ENCODE data around the gene CDKN2D. TPM values are rescaled to one million over a fixed set of nuclear protein-coding genes. Genes with fewer than 3 reads are reported as not detected.

The CDKN2D gene
- total and polyA plus RNA-seq, 2 of the 13 experiments (the other 11 are each of a cell fraction or from before 2014, with no cell fraction given): 5.4 to 8.6 TPM

DNA sequence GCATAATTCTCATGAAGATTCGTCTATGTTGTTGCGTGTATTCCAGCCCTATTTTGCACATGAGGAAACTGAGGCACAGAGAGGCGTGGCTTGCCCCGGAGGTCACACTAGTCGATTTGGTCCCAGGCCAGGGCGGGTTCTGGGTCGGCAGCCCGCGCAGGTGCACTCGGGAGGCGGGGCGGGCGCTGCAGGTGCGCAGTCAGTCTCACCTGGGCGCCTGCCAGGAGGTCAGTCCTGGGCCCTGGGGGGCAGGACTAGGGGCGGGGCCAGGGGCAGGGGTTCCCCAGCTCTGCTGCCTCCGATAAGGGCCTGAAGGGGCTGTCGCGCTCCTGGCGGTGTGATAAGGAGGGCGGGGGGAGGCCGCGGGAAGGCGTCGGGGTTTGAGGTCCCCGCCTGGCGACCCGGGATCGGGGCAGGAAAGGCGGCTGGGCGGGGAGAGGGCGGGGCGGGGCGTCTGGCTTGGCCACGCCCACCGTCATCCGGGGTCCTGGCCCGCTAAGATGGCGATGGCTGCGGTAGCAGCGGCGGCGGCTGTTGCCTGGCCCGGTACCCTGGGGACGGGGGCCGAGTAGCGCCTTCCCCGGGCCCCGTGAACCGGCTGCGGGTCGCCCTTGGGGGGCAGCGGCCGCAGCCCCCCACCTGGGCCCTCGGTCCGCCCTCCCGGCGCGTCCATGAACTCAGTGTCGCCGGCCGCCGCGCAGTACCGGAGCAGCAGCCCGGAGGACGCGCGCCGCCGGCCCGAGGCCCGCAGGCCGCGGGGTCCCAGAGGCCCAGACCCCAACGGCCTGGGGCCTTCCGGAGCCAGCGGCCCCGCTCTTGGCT lies 25.1 kb downstream of the CDKN2D start, which contains the start of gene ATG4D (continued):
- TF ChIP-seq, protein P1, sequence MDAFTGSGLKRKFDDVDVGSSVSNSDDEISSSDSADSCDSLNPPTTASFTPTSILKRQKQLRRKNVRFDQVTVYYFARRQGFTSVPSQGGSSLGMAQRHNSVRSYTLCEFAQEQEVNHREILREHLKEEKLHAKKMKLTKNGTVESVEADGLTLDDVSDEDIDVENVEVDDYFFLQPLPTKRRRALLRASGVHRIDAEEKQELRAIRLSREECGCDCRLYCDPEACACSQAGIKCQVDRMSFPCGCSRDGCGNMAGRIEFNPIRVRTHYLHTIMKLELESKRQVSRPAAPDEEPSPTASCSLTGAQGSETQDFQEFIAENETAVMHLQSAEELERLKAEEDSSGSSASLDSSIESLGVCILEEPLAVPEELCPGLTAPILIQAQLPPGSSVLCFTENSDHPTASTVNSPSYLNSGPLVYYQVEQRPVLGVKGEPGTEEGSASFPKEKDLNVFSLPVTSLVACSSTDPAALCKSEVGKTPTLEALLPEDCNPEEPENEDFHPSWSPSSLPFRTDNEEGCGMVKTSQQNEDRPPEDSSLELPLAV (CRISPR knock-in tag; conservative IDR thresholded peaks at IDR 0.05; ENCODE audit: low read depth): no peak
- TF ChIP-seq, protein P2, sequence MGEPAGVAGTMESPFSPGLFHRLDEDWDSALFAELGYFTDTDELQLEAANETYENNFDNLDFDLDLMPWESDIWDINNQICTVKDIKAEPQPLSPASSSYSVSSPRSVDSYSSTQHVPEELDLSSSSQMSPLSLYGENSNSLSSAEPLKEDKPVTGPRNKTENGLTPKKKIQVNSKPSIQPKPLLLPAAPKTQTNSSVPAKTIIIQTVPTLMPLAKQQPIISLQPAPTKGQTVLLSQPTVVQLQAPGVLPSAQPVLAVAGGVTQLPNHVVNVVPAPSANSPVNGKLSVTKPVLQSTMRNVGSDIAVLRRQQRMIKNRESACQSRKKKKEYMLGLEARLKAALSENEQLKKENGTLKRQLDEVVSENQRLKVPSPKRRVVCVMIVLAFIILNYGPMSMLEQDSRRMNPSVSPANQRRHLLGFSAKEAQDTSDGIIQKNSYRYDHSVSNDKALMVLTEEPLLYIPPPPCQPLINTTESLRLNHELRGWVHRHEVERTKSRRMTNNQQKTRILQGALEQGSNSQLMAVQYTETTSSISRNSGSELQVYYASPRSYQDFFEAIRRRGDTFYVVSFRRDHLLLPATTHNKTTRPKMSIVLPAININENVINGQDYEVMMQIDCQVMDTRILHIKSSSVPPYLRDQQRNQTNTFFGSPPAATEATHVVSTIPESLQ (CRISPR knock-in tag; conservative IDR thresholded peaks at IDR 0.05): no peak
- no peak for TF ChIP-seq ZNF549 (CRISPR knock-in tag; IDR thresholded peaks at IDR 0.05)
- TF ChIP-seq ARHGAP35 (CRISPR knock-in tag; IDR thresholded peaks at IDR 0.05; ENCODE audit: borderline replicate concordance): no peak
- no peak for TF ChIP-seq CENPX (CRISPR knock-in tag; IDR thresholded peaks at IDR 0.05)
- no peak for TF ChIP-seq ZNF879 (CRISPR knock-in tag; IDR thresholded peaks at IDR 0.05)
- TF ChIP-seq DNMT3B (CRISPR knock-in tag; conservative IDR thresholded peaks at IDR 0.05): no peak
- no peak for TF ChIP-seq ZNF160 (CRISPR knock-in tag; IDR thresholded peaks at IDR 0.05)
- TF ChIP-seq ELF4 (CRISPR knock-in tag; IDR thresholded peaks at IDR 0.05; ENCODE audit: borderline replicate concordance): no peak
- TF ChIP-seq SP1 (IDR thresholded peaks at IDR 0.05): no peak
- peak; percentile 65; the same call in 1 of the 2 replicates for TF ChIP-seq SP1 (CRISPR knock-in tag; IDR thresholded peaks at IDR 0.05)
- TF ChIP-seq BHLHE40 (IDR thresholded peaks at IDR 0.05; ENCODE audit: low read length): no peak
- peak; percentile 34; the same call in 1 of the 2 replicates for TF ChIP-seq SIN3A (IDR thresholded peaks at IDR 0.05; ENCODE audit: borderline replicate concordance, low read depth, low read length)
- no peak for TF ChIP-seq JARID2 (CRISPR knock-in tag; IDR thresholded peaks at IDR 0.05; ENCODE audit: insufficient replicate concordance)
- no peak for TF ChIP-seq ZNF230 (CRISPR knock-in tag; IDR thresholded peaks at IDR 0.05)
- no peak for TF ChIP-seq ZNF737 (CRISPR knock-in tag; IDR thresholded peaks at IDR 0.05; ENCODE audit: borderline replicate concordance)
- TF ChIP-seq POLR2A (IDR thresholded peaks at IDR 0.05; ENCODE audit: insufficient read depth in 1 of 2, low read depth in 2 of 2, low read length in 2 of 2): peak; percentile 41 to 87
- TF ChIP-seq PLRG1 (conservative IDR thresholded peaks at IDR 0.05): no peak
- TF ChIP-seq, protein P3, sequence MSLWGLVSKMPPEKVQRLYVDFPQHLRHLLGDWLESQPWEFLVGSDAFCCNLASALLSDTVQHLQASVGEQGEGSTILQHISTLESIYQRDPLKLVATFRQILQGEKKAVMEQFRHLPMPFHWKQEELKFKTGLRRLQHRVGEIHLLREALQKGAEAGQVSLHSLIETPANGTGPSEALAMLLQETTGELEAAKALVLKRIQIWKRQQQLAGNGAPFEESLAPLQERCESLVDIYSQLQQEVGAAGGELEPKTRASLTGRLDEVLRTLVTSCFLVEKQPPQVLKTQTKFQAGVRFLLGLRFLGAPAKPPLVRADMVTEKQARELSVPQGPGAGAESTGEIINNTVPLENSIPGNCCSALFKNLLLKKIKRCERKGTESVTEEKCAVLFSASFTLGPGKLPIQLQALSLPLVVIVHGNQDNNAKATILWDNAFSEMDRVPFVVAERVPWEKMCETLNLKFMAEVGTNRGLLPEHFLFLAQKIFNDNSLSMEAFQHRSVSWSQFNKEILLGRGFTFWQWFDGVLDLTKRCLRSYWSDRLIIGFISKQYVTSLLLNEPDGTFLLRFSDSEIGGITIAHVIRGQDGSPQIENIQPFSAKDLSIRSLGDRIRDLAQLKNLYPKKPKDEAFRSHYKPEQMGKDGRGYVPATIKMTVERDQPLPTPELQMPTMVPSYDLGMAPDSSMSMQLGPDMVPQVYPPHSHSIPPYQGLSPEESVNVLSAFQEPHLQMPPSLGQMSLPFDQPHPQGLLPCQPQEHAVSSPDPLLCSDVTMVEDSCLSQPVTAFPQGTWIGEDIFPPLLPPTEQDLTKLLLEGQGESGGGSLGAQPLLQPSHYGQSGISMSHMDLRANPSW (CRISPR knock-in tag; IDR thresholded peaks at IDR 0.05; ENCODE audit: borderline replicate concordance): no peak
- TF ChIP-seq, protein P4, sequence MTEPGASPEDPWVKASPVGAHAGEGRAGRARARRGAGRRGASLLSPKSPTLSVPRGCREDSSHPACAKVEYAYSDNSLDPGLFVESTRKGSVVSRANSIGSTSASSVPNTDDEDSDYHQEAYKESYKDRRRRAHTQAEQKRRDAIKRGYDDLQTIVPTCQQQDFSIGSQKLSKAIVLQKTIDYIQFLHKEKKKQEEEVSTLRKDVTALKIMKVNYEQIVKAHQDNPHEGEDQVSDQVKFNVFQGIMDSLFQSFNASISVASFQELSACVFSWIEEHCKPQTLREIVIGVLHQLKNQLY (CRISPR knock-in tag; IDR thresholded peaks at IDR 0.05): no peak
- peak; percentile 49; the same call in 1 of the 2 replicates for TF ChIP-seq KLF6 (CRISPR knock-in tag; IDR thresholded peaks at IDR 0.05)
- no peak for TF ChIP-seq EED (CRISPR knock-in tag; IDR thresholded peaks at IDR 0.05)
- no peak for TF ChIP-seq CCAR2 (optimal IDR thresholded peaks at IDR 0.05; ENCODE audit: low read depth, low read length)
- no peak for TF ChIP-seq MIER3 (CRISPR knock-in tag; IDR thresholded peaks at IDR 0.05; ENCODE audit: borderline replicate concordance)

All from HepG2 (cell line).